ENCODE results near the gene NPAS3. TPM values are rescaled to one million over a fixed set of nuclear protein-coding genes. Genes with fewer than 3 reads are reported as not detected.
A peak's percentile ranks its signal among the peaks of the same experiment; 100 is the strongest.

Gene NPAS3
- total RNA-seq, 1 donor from 2014 or later = 1.6 TPM

DNA sequence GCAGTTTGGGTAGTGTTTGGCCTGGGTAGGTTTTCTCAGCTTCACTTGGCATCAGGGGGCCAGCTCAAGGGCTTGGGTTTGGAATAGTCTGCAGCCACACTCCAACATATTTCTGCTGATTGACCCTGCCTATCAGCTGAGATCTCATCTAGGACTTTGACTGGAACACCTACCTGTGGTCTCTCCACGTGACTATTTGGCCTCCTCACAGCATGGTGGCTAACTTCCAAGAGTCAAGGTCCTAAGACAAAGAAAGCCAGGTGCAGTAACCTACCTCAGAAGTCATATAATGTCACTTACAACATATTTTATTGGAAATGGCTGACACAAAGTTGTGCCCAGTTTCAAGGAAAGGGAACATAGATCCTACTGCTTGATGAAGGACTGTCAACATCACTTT is 531.2 kb downstream of the NPAS3 start:
- no peaks in the 10 kb centered on the region for H3K36me3 Mint-ChIP-seq (ENCODE audit: low read depth, unreplicated experiment)
- DNase-seq (ENCODE audit: low spot score) = no peak
- no peaks in the 10 kb centered on the region for H3K4me1 Mint-ChIP-seq (ENCODE audit: unreplicated experiment)
- TF ChIP-seq, protein P1, sequence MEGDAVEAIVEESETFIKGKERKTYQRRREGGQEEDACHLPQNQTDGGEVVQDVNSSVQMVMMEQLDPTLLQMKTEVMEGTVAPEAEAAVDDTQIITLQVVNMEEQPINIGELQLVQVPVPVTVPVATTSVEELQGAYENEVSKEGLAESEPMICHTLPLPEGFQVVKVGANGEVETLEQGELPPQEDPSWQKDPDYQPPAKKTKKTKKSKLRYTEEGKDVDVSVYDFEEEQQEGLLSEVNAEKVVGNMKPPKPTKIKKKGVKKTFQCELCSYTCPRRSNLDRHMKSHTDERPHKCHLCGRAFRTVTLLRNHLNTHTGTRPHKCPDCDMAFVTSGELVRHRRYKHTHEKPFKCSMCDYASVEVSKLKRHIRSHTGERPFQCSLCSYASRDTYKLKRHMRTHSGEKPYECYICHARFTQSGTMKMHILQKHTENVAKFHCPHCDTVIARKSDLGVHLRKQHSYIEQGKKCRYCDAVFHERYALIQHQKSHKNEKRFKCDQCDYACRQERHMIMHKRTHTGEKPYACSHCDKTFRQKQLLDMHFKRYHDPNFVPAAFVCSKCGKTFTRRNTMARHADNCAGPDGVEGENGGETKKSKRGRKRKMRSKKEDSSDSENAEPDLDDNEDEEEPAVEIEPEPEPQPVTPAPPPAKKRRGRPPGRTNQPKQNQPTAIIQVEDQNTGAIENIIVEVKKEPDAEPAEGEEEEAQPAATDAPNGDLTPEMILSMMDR (IDR thresholded peaks at IDR 0.05; ENCODE audit: unreplicated experiment) = no peak
- H3K4me3 Mint-ChIP-seq (ENCODE audit: unreplicated experiment) = no peak overlapping the region
- no peaks in the 10 kb centered on the region for H3K9me3 Mint-ChIP-seq (ENCODE audit: unreplicated experiment)
- H3K27ac Mint-ChIP-seq (ENCODE audit: unreplicated experiment) = no peak overlapping the region
- no peaks in the 10 kb centered on the region for H3K27me3 Mint-ChIP-seq (ENCODE audit: unreplicated experiment)

GRCh38 chr14:33471776-33472175 is 533.1 kb downstream of the NPAS3 start:
- Mint-ChIP-seq H3K27ac (ENCODE audit: unreplicated experiment) (no peak overlapping the region), H3K36me3 (ENCODE audit: low read depth, unreplicated experiment) (no peaks in the 10 kb centered on the region), H3K27me3 (ENCODE audit: unreplicated experiment) (no peaks in the 10 kb centered on the region), H3K4me1 (ENCODE audit: unreplicated experiment) (peaks cover 8% of the 10 kb centered on the region), H3K9me3 (ENCODE audit: unreplicated experiment) (no peaks in the 10 kb centered on the region), H3K4me3 (ENCODE audit: unreplicated experiment) (no peak overlapping the region)
- TF ChIP-seq, protein P1 (IDR thresholded peaks at IDR 0.05; ENCODE audit: unreplicated experiment) = no peak
- no peak for DNase-seq (ENCODE audit: low spot score)

- Mint-ChIP-seq H3K4me3 (ENCODE audit: unreplicated experiment) (no peak overlapping the region), H3K9me3 (ENCODE audit: unreplicated experiment) (no peaks in the 10 kb centered on the region), H3K27ac (ENCODE audit: unreplicated experiment) (peak overlapping the region; percentile 65), H3K27me3 (ENCODE audit: unreplicated experiment) (no peaks in the 10 kb centered on the region), H3K36me3 (ENCODE audit: low read depth, unreplicated experiment) (no peaks in the 10 kb centered on the region), H3K4me1 (ENCODE audit: unreplicated experiment) (peaks cover 11% of the 10 kb centered on the region)
- peak; percentile 83 for DNase-seq (ENCODE audit: low spot score)
- TF ChIP-seq, protein P1 (IDR thresholded peaks at IDR 0.05; ENCODE audit: unreplicated experiment) = peak; percentile 74
Observed at GRCh38 chr14:33475623-33476022, 536.9 kb downstream of the NPAS3 start.

DNA sequence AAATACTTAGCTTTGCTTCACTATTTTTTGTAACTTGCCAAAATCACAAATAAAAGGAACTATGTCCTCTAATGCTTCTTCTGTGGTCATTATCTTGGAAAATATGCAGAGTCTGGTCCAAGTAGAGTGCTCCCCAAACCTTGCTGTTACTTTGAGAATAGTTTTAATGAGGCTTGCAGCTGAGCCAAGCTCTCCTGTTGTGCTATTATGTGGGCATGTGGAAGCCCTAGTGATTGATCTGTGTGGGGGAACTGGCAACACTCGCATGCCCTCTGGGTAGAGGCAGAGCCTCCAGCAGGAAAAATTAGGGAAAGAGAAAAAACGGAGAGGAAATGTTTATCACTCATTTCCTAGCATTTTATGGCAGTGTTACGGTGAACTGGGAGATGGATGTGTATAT is 539.1 kb downstream of the NPAS3 start:
- no peak overlapping the region for H3K27ac Mint-ChIP-seq (ENCODE audit: unreplicated experiment)
- H3K27me3 Mint-ChIP-seq (ENCODE audit: unreplicated experiment) = no peaks in the 10 kb centered on the region
- TF ChIP-seq, protein P1 (IDR thresholded peaks at IDR 0.05; ENCODE audit: unreplicated experiment) = no peak
- peaks cover 11% of the 10 kb centered on the region for H3K4me1 Mint-ChIP-seq (ENCODE audit: unreplicated experiment)
- H3K4me3 Mint-ChIP-seq (ENCODE audit: unreplicated experiment) = no peak overlapping the region
- DNase-seq (ENCODE audit: low spot score) = no peak
- H3K9me3 Mint-ChIP-seq (ENCODE audit: unreplicated experiment) = no peaks in the 10 kb centered on the region
- H3K36me3 Mint-ChIP-seq (ENCODE audit: low read depth, unreplicated experiment) = no peaks in the 10 kb centered on the region

DNA sequence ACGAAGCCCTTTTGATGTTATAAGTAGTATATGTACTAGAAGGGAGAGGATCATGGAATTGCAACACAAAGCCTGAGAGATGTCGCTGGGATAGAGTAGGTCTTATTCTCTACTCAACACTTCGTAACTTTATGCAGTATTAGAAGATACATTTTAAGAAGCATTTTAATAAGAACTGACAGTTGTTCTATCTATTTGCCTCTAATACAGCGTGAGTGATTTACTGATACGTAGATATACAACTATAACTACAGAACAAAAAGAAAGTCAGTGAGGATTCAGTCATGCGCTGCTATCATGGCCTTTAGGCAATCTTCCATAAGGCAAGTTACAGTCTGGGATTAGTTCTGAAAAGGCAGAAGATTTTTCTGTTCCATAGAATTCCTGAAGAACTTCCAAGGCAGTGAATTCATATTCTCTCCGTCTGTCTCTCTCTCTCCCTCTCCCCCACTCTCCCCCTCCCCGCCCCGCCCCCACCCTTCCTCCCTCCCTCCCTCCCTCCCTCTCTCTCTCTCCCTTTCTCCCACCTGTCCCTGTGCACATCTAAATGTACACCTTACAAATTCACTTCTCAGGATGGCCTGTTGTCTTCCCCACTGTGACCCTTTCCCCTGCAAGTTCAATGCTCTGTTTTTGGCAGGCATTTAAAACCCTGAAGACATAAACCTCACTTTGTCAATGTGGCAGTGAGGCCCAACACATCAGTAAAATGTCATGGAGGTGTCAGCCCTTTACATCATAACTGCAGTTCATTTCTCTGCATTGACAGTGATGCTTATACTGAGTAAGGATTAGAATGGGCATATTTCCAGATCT is 541.6 kb downstream of the NPAS3 start:
- TF ChIP-seq, protein P1 (IDR thresholded peaks at IDR 0.05; ENCODE audit: unreplicated experiment) = no peak
- no peaks in the 10 kb centered on the region for H3K27me3 Mint-ChIP-seq (ENCODE audit: unreplicated experiment)

More for the DNA sequence above, 541.6 kb downstream of the NPAS3 start:
- Mint-ChIP-seq H3K4me1 (ENCODE audit: unreplicated experiment) (peaks cover 10% of the 10 kb centered on the region), H3K9me3 (ENCODE audit: unreplicated experiment) (no peaks in the 10 kb centered on the region), H3K27ac (ENCODE audit: unreplicated experiment) (no peak overlapping the region), H3K36me3 (ENCODE audit: low read depth, unreplicated experiment) (no peaks in the 10 kb centered on the region), H3K4me3 (ENCODE audit: unreplicated experiment) (no peak overlapping the region)
- no peak for DNase-seq (ENCODE audit: low spot score)
